ENCODE results near the gene C2orf74.

DNA sequence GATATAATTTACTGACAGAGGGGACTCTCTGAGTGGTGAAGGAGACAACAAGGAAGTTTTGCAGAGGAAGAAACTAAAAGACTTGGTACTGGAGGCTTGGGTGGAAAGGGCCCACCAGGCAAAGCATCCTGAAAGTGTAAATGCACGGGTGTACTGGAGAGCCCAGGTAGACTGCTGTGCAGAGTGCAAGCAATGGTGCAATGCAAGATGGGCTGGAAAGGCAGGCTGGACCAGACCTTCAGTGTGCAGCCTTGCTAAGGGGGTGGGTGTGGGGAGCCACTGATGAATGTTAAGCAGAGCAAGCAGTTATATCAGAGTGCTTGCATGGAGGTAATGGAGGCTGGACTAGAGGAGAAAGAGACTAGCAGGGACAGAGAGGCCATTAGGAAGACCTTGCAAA, 10.7 kb downstream of the C2orf74 start:
- TF ChIP-seq, protein P1, sequence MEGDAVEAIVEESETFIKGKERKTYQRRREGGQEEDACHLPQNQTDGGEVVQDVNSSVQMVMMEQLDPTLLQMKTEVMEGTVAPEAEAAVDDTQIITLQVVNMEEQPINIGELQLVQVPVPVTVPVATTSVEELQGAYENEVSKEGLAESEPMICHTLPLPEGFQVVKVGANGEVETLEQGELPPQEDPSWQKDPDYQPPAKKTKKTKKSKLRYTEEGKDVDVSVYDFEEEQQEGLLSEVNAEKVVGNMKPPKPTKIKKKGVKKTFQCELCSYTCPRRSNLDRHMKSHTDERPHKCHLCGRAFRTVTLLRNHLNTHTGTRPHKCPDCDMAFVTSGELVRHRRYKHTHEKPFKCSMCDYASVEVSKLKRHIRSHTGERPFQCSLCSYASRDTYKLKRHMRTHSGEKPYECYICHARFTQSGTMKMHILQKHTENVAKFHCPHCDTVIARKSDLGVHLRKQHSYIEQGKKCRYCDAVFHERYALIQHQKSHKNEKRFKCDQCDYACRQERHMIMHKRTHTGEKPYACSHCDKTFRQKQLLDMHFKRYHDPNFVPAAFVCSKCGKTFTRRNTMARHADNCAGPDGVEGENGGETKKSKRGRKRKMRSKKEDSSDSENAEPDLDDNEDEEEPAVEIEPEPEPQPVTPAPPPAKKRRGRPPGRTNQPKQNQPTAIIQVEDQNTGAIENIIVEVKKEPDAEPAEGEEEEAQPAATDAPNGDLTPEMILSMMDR (IDR thresholded peaks at IDR 0.05) = no peak
- TF ChIP-seq POLR2A (IDR thresholded peaks at IDR 0.05) = no peak
